T-helper 2 cell treated with Interferon-gamma antibody and Interleukin-4, amounts not matched to agents 100 ng/mL and 5 ng/mL, for 36 hours (primary cell): ENCODE results near the gene ARMC12. TPM values are rescaled to one million over a fixed set of nuclear protein-coding genes. Genes with fewer than 3 reads are reported as not detected.

Experiments used
- intact Hi-C: fragments of 100-400 bp; cut with micrococcal nuclease; formaldehyde crosslinking; loops from one replicate; pipeline ENCODE4 v1.15.1; 2023
- total RNA-seq: library from RNA; stranded (reverse); gene quantifications from 2 replicates; pipeline ENCODE4 v1.2.3, GENCODE V29; 2022

ARMC12 gene
- total RNA-seq, 1 donor from 2014 or later = 0.86 TPM

GRCh38 chr6:35733633-35734032, 3.2 kb upstream of the ARMC12 start:
- intact Hi-C loops = loop anchor here (5.0 kb wide), 1 partner anchor 131 kb away; no protein-coding TSS in a partner anchor

- intact Hi-C loops = loop anchor here (5.0 kb wide), 1 partner anchor 132 kb away; no protein-coding TSS in a partner anchor
Measured at GRCh38 chr6:35734319-35734718, 2.5 kb upstream of the ARMC12 start.

GRCh38 chr6:35735452-35735851, 1.4 kb upstream of the ARMC12 start:
- intact Hi-C loops = no loop called here

GRCh38 chr6:35736253-35736894, 458 bp upstream of the ARMC12 start:
- intact Hi-C loops = no loop called here

- intact Hi-C loops = loop anchor here (1.0 kb wide), 2 partner anchors 153 to 214 kb away; no protein-coding TSS in a partner anchor
Measured at GRCh38 chr6:35737413-35738211, 780 bp downstream of the ARMC12 start.

- intact Hi-C loops = no loop called here
Measured at GRCh38 chr6:35739645-35740524, 3.1 kb downstream of the ARMC12 start.

- intact Hi-C loops = no loop called here
Measured at GRCh38 chr6:35742842-35743241, 6.0 kb downstream of the ARMC12 start.

GRCh38 chr6:35745509-35745908, 8.7 kb downstream of the ARMC12 start:
- intact Hi-C loops = no loop called here

GRCh38 chr6:35746516-35746915, 9.7 kb downstream of the ARMC12 start:
- intact Hi-C loops = no loop called here

- intact Hi-C loops = no loop called here
Measured at GRCh38 chr6:35747877-35748276, 11.0 kb downstream of the ARMC12 start.

- intact Hi-C loops = no loop called here
Measured at GRCh38 chr6:35750557-35750956, 13.7 kb downstream of the ARMC12 start.

GRCh38 chr6:35751594-35751993, 14.8 kb downstream of the ARMC12 start:
- intact Hi-C loops = no loop called here

- intact Hi-C loops = no loop called here
Measured at GRCh38 chr6:35752330-35752729, 15.5 kb downstream of the ARMC12 start.

- intact Hi-C loops = no loop called here
Measured at GRCh38 chr6:35754452-35755277, 17.8 kb downstream of the ARMC12 start.

GRCh38 chr6:35755278-35755924, 18.6 kb downstream of the ARMC12 start:
- intact Hi-C loops = no loop called here

- intact Hi-C loops = no loop called here
Measured at GRCh38 chr6:35757456-35758123, 20.8 kb downstream of the ARMC12 start.

- intact Hi-C loops = no loop called here
Measured at GRCh38 chr6:35759426-35759825, 22.6 kb downstream of the ARMC12 start.

GRCh38 chr6:35765739-35766138, 28.9 kb downstream of the ARMC12 start:
- intact Hi-C loops = no loop called here

GRCh38 chr6:35769211-35769610, 32.4 kb downstream of the ARMC12 start:
- intact Hi-C loops = no loop called here

GRCh38 chr6:35771343-35771627, 34.5 kb downstream of the ARMC12 start:
- intact Hi-C loops = no loop called here
